HEK293 (cell line): ENCODE data around the gene C2CD2.

Experiments
- ZBTB1 ChIP-seq: fragments of 450-650 bp; formaldehyde crosslinking; IDR thresholded peaks from 2 replicates; pipeline ENCODE4 v1.5.1; 2016; ENCODE audit warnings: missing biosample characterization, missing genetic modification characterization
- ZNF292 ChIP-seq: fragments of 450-650 bp; formaldehyde crosslinking; IDR thresholded peaks from 2 replicates; pipeline ENCODE4 v1.5.1; 2016; ENCODE audit warnings: low read depth, missing biosample characterization, missing genetic modification characterization, borderline replicate concordance
- ZNF423 ChIP-seq: fragments of 450-650 bp; formaldehyde crosslinking; IDR thresholded peaks from 2 replicates; pipeline ENCODE4 v1.5.1; 2016; ENCODE audit warnings: missing biosample characterization, missing genetic modification characterization

GRCh38 chr21:41972511-41973205 lies 18.8 kb upstream of the C2CD2 start:
- TF ChIP-seq ZNF292 (tag by site-specific recombination) (no peak), ZNF423 (tag by site-specific recombination) (no peak), ZBTB1 (tag by site-specific recombination) (no peak)
